GM12864 (cell line): Measurements from ENCODE around the gene SNRNP70.

Experiments
- DNase-seq: peaks from one replicate; pipeline ENCODE4 v3.0.0-alpha.2; 2011; ENCODE audit warnings: low read depth
- H3K4me3 ChIP-seq: 2 replicates; pipeline ENCODE4 v1.5.1; 2011; ENCODE audit warnings: mild to moderate bottlenecking, low read depth, low read length, control low read depth
- CTCF ChIP-seq: IDR thresholded peaks from 2 replicates; pipeline ENCODE4 v1.5.1; 2011; ENCODE audit warnings: low read depth, mild to moderate bottlenecking, moderate library complexity, low read length, control low read depth, inconsistent platforms; ENCODE audit errors: missing control alignments

The SNRNP70 gene

DNA sequence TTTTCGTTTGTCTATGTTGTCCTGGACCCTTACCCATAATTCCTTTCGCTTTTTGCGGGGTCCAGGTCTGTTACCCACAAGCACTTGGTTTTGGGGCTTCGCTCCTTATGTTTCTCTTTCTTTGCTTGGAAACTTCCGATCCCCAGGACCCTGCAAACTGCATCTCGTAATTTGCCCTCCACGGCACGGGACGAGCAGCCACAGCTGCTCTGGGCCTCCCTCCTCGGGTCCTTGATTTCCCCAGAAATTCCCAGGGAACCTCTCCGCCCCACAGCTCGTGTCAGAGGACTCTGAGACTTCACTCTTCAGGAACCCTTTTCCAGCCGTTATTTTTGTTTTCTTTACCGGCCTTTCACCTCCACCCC lies 599 bp downstream of the SNRNP70 start:
- peak overlapping the region; percentile 97 for H3K4me3 ChIP-seq
- no peak for TF ChIP-seq CTCF
- DNase-seq, result no peak

DNA sequence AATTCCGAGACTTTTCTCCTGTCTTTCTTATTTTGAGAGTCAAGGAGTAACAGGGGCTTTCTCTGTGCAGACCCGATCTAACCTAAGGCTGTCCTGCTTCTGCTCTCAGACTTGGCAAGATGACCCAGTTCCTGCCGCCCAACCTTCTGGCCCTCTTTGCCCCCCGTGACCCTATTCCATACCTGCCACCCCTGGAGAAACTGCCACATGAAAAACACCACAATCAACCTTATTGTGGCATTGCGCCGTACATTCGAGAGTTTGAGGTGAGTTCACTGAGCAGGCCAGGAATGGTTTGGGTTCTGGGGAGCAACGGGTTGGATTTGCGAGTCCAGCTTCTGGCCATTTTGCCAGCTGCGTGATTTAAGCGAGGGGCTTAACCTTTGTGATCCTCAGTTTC lies 1.0 kb downstream of the SNRNP70 start:
- DNase-seq, result no peak
- peak overlapping the region; percentile 97 for H3K4me3 ChIP-seq
- no peak for TF ChIP-seq CTCF

GRCh38 chr19:49091391-49092038 lies 6.3 kb downstream of the SNRNP70 start:
- no peak for DNase-seq
- TF ChIP-seq CTCF, result no peak
- H3K4me3 ChIP-seq, result no peak overlapping the region

GRCh38 chr19:49092686-49093085 lies 7.4 kb downstream of the SNRNP70 start:
- no peak for DNase-seq
- no peak overlapping the region for H3K4me3 ChIP-seq
- no peak for TF ChIP-seq CTCF

DNA sequence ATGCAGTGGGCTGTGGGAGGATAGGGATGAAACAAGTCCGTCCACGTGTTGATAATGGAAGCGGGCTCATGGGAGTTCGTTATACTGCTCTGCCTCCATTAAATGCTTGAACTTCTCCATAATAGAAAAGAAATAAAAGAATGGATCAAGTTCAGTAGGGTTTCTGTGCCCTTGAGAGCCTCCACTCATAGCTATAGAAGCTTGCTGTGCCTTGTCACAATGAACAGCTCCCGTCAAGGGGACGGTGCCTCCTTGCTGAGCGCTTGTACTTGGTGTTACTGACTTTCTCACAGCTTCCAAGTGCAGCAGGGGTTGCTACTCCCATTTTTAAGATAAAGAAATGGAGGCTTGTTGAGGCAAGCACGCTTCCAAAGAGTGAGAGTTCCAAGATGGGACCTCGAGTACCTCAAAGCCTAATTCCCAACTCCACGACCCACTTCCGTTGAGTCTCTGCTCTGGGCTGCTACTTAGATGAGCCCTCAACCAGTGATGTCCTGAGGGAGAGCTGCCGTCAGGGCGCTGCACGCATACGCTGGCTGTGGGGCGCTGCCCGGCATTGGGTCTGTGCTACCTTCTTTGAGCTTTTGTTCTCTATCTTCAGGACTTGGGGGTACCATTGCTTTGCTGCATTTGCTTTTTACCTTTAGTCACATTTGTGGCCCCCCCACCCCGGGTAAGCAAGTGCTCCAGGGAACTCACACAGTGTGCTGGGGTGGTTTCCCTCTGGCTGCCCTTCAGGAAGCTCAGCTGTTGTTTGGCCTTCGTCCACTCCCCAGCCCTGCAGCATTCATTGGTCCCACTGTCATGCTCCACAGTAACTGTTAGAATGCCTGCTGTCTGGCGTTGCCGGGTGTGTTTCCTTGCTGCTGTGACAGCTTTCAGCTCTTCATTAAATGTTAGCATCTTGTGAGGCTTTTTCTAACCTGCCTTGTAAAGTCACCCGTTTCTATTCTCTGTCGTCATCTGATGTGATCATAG lies 9.5 kb downstream of the SNRNP70 start:
- no peak for TF ChIP-seq CTCF
- DNase-seq, result no peak
- H3K4me3 ChIP-seq, result no peak overlapping the region

- no peak overlapping the region for H3K4me3 ChIP-seq
- peak; percentile 45 for DNase-seq
- peak; percentile 100 for TF ChIP-seq CTCF
These were observed 12.4 kb downstream of the SNRNP70 start for GRCh38 chr19:49097453-49098288.
